ENCODE results near the gene TBX1.

TBX1 gene

GRCh38 chr22:19783586-19784383, 23.2 kb downstream of the TBX1 start:
- Histone ChIP-seq H3K4me3 (replicated peaks; ENCODE audit: insufficient read depth, low read length) (no peak overlapping the region), H3K27me3 (ENCODE audit: insufficient read depth, poor library complexity, severe bottlenecking) (no peaks in the 10 kb centered on the region), H3K27ac (replicated peaks) (no peak overlapping the region)
- DNase-seq (ENCODE audit: low read depth in 1 of 2, low spot score in 1 of 2): no peak
- TF ChIP-seq GABPA (IDR thresholded peaks at IDR 0.05; ENCODE audit: low read depth) (no peak), POLR2AphosphoS5 (IDR thresholded peaks at IDR 0.05; ENCODE audit: low read depth) (no peak), CTCF (IDR thresholded peaks at IDR 0.05; ENCODE audit: insufficient read depth, low read length) (no peak), REST (IDR thresholded peaks at IDR 0.05; ENCODE audit: insufficient replicate concordance, low read depth) (no peak), SPI1 (IDR thresholded peaks at IDR 0.05; ENCODE audit: borderline replicate concordance, low read depth) (no peak)

- Histone ChIP-seq H3K27ac (replicated peaks) (no peak overlapping the region), H3K27me3 (ENCODE audit: insufficient read depth, poor library complexity, severe bottlenecking) (no peaks in the 10 kb centered on the region), H3K4me3 (replicated peaks; ENCODE audit: insufficient read depth, low read length) (no peak overlapping the region)
- TF ChIP-seq CTCF (IDR thresholded peaks at IDR 0.05; ENCODE audit: insufficient read depth, low read length) (no peak), SPI1 (IDR thresholded peaks at IDR 0.05; ENCODE audit: borderline replicate concordance, low read depth) (no peak), GABPA (IDR thresholded peaks at IDR 0.05; ENCODE audit: low read depth) (no peak), REST (IDR thresholded peaks at IDR 0.05; ENCODE audit: insufficient replicate concordance, low read depth) (no peak), POLR2AphosphoS5 (IDR thresholded peaks at IDR 0.05; ENCODE audit: low read depth) (no peak)
- no peak for DNase-seq (ENCODE audit: low read depth in 1 of 2, low spot score in 1 of 2)
Observed at GRCh38 chr22:19784384-19785175, 24.0 kb downstream of the TBX1 start.

- TF ChIP-seq SPI1 (IDR thresholded peaks at IDR 0.05; ENCODE audit: borderline replicate concordance, low read depth): no peak
- TF ChIP-seq POLR2AphosphoS5 (IDR thresholded peaks at IDR 0.05; ENCODE audit: low read depth): no peak
- TF ChIP-seq CTCF (IDR thresholded peaks at IDR 0.05; ENCODE audit: insufficient read depth, low read length): no peak
- TF ChIP-seq GABPA (IDR thresholded peaks at IDR 0.05; ENCODE audit: low read depth): no peak
- no peak for TF ChIP-seq REST (IDR thresholded peaks at IDR 0.05; ENCODE audit: insufficient replicate concordance, low read depth)
- no peak overlapping the region for H3K27ac ChIP-seq (replicated peaks)
- DNase-seq (ENCODE audit: low read depth in 1 of 2, low spot score in 1 of 2): no peak
Observed at GRCh38 chr22:19785461-19786263, 25.1 kb downstream of the TBX1 start.

More at GRCh38 chr22:19785461-19786263, 25.1 kb downstream of the TBX1 start:
- Histone ChIP-seq H3K27me3 (ENCODE audit: insufficient read depth, poor library complexity, severe bottlenecking) (no peaks in the 10 kb centered on the region), H3K4me3 (replicated peaks; ENCODE audit: insufficient read depth, low read length) (no peak overlapping the region)

Measured in HL-60 (cell line).